ENCODE data around the gene LRMDA.

The LRMDA gene

DNA sequence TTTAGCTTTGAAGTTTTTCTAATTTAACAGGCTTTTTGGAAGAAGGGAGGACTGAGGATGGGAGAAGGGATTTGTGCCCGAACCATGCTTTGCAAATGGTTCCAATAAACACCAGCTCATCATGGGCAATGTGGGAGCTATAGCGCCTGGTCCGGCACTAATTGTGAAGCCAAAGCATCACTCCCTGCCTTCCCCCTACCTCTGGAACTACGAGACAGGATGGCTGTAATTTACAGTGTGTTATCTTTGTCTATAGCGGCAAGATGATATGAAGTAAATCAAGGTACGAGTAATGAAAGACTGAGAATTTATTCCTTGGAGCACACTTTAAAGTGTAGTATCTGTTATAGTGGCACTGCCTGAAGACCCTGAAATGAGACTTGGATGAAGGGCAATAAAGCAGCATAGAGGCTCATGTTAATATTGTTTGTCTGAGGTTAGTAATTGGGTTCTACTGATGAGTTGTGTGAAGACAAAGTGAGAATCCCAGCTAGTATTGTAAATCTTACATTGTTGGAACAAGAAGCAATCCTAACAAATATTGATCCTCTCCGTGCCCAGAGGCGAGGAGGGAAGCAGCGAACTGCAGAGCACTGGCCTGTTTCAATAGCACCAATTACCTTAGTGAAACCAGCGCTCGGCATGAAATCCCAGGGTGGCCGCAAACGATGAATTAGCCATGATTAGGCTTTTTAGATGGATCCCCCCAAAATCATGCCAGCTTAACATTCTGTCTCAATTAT, 507.1 kb downstream of the LRMDA start:
- no peaks in the 10 kb centered on the region for H3K4me1 ChIP-seq (ENCODE audit: low read length)
- no peaks in the 10 kb centered on the region for H3K36me3 ChIP-seq (replicated peaks; ENCODE audit: low read depth, low read length)
- no peak overlapping the region for H3K27ac ChIP-seq (ENCODE audit: low read length)
- H4K20me1 ChIP-seq (ENCODE audit: insufficient read depth, low read length), result no peaks in the 10 kb centered on the region
- no peak overlapping the region for H2AFZ ChIP-seq (ENCODE audit: low read depth, low read length)
- TF ChIP-seq, protein P1, sequence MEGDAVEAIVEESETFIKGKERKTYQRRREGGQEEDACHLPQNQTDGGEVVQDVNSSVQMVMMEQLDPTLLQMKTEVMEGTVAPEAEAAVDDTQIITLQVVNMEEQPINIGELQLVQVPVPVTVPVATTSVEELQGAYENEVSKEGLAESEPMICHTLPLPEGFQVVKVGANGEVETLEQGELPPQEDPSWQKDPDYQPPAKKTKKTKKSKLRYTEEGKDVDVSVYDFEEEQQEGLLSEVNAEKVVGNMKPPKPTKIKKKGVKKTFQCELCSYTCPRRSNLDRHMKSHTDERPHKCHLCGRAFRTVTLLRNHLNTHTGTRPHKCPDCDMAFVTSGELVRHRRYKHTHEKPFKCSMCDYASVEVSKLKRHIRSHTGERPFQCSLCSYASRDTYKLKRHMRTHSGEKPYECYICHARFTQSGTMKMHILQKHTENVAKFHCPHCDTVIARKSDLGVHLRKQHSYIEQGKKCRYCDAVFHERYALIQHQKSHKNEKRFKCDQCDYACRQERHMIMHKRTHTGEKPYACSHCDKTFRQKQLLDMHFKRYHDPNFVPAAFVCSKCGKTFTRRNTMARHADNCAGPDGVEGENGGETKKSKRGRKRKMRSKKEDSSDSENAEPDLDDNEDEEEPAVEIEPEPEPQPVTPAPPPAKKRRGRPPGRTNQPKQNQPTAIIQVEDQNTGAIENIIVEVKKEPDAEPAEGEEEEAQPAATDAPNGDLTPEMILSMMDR (IDR thresholded peaks at IDR 0.05; ENCODE audit: low read depth, low read length), result no peak
- no peak for TF ChIP-seq EZH2phosphoT487 (IDR thresholded peaks at IDR 0.05; ENCODE audit: low read depth)
- H3K9me3 ChIP-seq (ENCODE audit: insufficient read depth, low read length), result no peaks in the 10 kb centered on the region
- no peak overlapping the region for H3K9ac ChIP-seq (ENCODE audit: low read length)
- no peak overlapping the region for H3K4me3 ChIP-seq (ENCODE audit: low read length)
- H3K79me2 ChIP-seq (ENCODE audit: low read length), result no peaks in the 10 kb centered on the region
- H3K4me2 ChIP-seq (ENCODE audit: low read length), result no peak overlapping the region
- H3K27me3 ChIP-seq (ENCODE audit: low read depth, low read length), result no peaks in the 10 kb centered on the region

DNA sequence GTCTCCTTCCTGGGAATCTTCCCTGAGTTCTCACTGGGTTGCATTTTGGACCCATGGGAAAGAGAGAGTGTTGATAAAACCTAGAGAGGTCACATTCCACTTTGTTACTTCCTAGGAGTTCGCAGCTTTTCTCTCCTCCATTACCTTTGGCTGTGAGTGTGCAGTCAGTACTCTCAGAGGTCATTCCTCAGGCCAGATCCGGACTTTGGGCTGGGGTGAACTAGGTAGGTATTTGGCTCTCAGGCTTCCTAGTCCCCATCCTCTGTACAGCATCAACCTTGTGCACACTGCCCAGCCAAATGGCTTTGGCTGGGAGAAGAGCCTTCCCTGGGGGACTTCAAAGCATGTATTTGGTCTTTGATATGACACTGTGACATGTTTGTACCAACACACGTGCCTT, 508.1 kb downstream of the LRMDA start:
- H3K4me2 ChIP-seq (ENCODE audit: low read length), result no peak overlapping the region
- no peaks in the 10 kb centered on the region for H4K20me1 ChIP-seq (ENCODE audit: insufficient read depth, low read length)
- no peaks in the 10 kb centered on the region for H3K27me3 ChIP-seq (ENCODE audit: low read depth, low read length)
- TF ChIP-seq, protein P1 (IDR thresholded peaks at IDR 0.05; ENCODE audit: low read depth, low read length), result no peak
- no peak overlapping the region for H2AFZ ChIP-seq (ENCODE audit: low read depth, low read length)
- H3K9ac ChIP-seq (ENCODE audit: low read length), result no peak overlapping the region
- H3K4me3 ChIP-seq (ENCODE audit: low read length), result no peak overlapping the region
- no peaks in the 10 kb centered on the region for H3K36me3 ChIP-seq (replicated peaks; ENCODE audit: low read depth, low read length)
- no peaks in the 10 kb centered on the region for H3K4me1 ChIP-seq (ENCODE audit: low read length)
- no peaks in the 10 kb centered on the region for H3K9me3 ChIP-seq (ENCODE audit: insufficient read depth, low read length)
- H3K79me2 ChIP-seq (ENCODE audit: low read length), result no peaks in the 10 kb centered on the region
- no peak overlapping the region for H3K27ac ChIP-seq (ENCODE audit: low read length)

DNA sequence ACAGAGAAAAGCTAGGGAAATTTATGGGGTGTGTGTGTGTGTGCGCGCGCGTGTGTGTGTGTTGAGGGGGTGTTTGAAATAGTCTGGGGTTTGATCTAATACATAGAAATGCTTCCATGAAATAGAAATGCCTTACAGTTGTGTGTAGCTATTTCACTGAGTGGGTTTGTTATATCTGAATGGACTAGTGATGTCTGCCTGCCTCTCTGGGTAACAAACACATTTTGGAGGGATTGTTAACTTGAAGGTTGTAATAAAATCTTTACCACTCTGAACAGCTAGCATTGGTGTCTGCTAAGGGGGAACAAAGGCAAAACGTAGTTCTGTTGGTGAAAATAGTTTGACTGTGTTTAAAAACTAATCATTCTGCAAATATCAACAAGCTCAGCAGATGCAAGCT, 509.3 kb downstream of the LRMDA start:
- no peak overlapping the region for H3K4me3 ChIP-seq (ENCODE audit: low read length)
- H3K79me2 ChIP-seq (ENCODE audit: low read length), result no peaks in the 10 kb centered on the region
- H3K27ac ChIP-seq (ENCODE audit: low read length), result no peak overlapping the region
- H3K4me2 ChIP-seq (ENCODE audit: low read length), result no peak overlapping the region
- no peaks in the 10 kb centered on the region for H4K20me1 ChIP-seq (ENCODE audit: insufficient read depth, low read length)
- no peak overlapping the region for H2AFZ ChIP-seq (ENCODE audit: low read depth, low read length)
- TF ChIP-seq, protein P1 (IDR thresholded peaks at IDR 0.05; ENCODE audit: low read depth, low read length), result no peak
- TF ChIP-seq EZH2phosphoT487 (IDR thresholded peaks at IDR 0.05; ENCODE audit: low read depth), result no peak
- no peak overlapping the region for H3K9ac ChIP-seq (ENCODE audit: low read length)
- H3K9me3 ChIP-seq (ENCODE audit: insufficient read depth, low read length), result no peaks in the 10 kb centered on the region
- no peaks in the 10 kb centered on the region for H3K4me1 ChIP-seq (ENCODE audit: low read length)
- H3K36me3 ChIP-seq (replicated peaks; ENCODE audit: low read depth, low read length), result no peaks in the 10 kb centered on the region
- H3K27me3 ChIP-seq (ENCODE audit: low read depth, low read length), result no peaks in the 10 kb centered on the region

DNA sequence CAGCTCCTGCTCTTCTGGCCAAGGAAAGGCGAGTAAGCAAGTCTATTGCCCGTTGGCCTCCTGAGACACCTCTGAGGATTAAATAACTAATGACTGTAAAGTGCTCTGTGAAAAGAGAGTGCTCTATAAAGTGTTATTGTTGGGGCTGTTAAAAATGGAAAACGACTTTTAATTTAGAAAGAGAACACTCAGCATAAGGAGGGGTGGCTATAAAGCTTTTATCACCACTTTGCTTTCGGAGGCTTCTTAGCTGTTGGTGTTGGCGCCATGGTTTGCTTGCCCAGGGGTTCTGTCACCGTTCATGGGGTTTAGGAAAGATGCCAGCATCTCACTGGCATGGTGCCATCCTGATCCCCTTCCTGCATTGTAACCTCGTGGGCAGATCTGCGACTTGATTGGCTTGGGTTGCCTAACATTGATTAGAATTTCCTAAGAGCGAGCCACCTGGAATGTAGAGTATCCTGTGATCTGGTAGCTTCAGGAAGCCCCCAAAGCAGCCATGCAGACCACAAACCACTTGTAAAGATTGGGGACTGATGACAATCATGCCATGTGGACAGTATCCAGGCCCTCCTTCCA, 509.9 kb downstream of the LRMDA start:
- Histone ChIP-seq H3K79me2 (ENCODE audit: low read length) (no peaks in the 10 kb centered on the region), H3K27me3 (ENCODE audit: low read depth, low read length) (no peaks in the 10 kb centered on the region), H3K36me3 (replicated peaks; ENCODE audit: low read depth, low read length) (no peaks in the 10 kb centered on the region), H3K4me3 (ENCODE audit: low read length) (no peak overlapping the region), H3K4me2 (ENCODE audit: low read length) (no peak overlapping the region), H4K20me1 (ENCODE audit: insufficient read depth, low read length) (no peaks in the 10 kb centered on the region), H3K9me3 (ENCODE audit: insufficient read depth, low read length) (no peaks in the 10 kb centered on the region), H3K9ac (ENCODE audit: low read length) (no peak overlapping the region), H2AFZ (ENCODE audit: low read depth, low read length) (no peak overlapping the region), H3K27ac (ENCODE audit: low read length) (no peak overlapping the region), H3K4me1 (ENCODE audit: low read length) (no peaks in the 10 kb centered on the region)
- no peak for TF ChIP-seq EZH2phosphoT487 (IDR thresholded peaks at IDR 0.05; ENCODE audit: low read depth)
- TF ChIP-seq, protein P1 (IDR thresholded peaks at IDR 0.05; ENCODE audit: low read depth, low read length), result no peak

All from OCI-LY3 (cell line).